PC-9 (cell line): ENCODE results near the gene USP3. TPM values are rescaled to one million over a fixed set of nuclear protein-coding genes. Genes with fewer than 3 reads are reported as not detected.

Source experiments
- BruUV-seq: library from RNA; stranded (reverse); fragments of 400-500 nt; replicated peaks from 2 replicates; lab custom pipeline; 2021; lab: Mats Ljungman, UMichigan
- CTCF ChIA-PET: fragments of 300-600 bp; sonication (Branson Sonifier 250); formaldehyde crosslinking; loops from one replicate; lab custom pipeline; 2022; ENCODE audit warnings: antibody characterized with exemption; lab: Charles Lee
- POLR2A ChIA-PET: fragments of 300-600 bp; sonication (Branson Sonifier 250); formaldehyde crosslinking; loops from one replicate; lab custom pipeline; 2022; ENCODE audit warnings: antibody characterized with exemption; ENCODE audit not compliant: unreplicated experiment; lab: Charles Lee
- DNase-seq, 2 experiments: peaks; one replicate each; pipeline versions ENCODE4 v3.0.0 to v3.0.0-alpha.2; 2015 to 2022; ENCODE audit warnings: mixed read lengths in 1 of 2
- H2AFZ ChIP-seq: fragments of 200-600 bp; sonication (generic); 2 replicates; pipeline ENCODE4 v1.8.1; 2017; ENCODE audit warnings: antibody characterized with exemption
- H3F3A ChIP-seq: fragments of 200-600 bp; sonication (generic); 2 replicates; pipeline ENCODE4 v1.8.1; 2017; ENCODE audit warnings: antibody characterized with exemption, mild to moderate bottlenecking, low read depth; ENCODE audit not compliant: insufficient read depth
- H3K27ac ChIP-seq: fragments of 200-600 bp; sonication (generic); 2 replicates; pipeline ENCODE4 v1.6.1; 2016; ENCODE audit warnings: mixed run types
- H3K27me3 ChIP-seq: fragments of 200-600 bp; sonication (generic); 2 replicates; pipeline ENCODE4 v1.6.1; 2016; ENCODE audit warnings: low read depth, mixed run types; ENCODE audit not compliant: insufficient read depth
- H3K36me3 ChIP-seq: fragments of 200-600 bp; sonication (generic); 2 replicates; pipeline ENCODE4 v1.6.1; 2016; ENCODE audit warnings: low read depth, mixed run types
- H3K4me1 ChIP-seq: fragments of 200-600 bp; sonication (generic); replicated peaks from 2 replicates; pipeline ENCODE4 v1.6.1; 2016; ENCODE audit warnings: mixed run types; ENCODE audit not compliant: insufficient read depth
- H3K4me2 ChIP-seq: fragments of 200-600 bp; sonication (generic); 2 replicates; pipeline ENCODE4 v1.6.1; 2017; ENCODE audit warnings: mixed run types
- H3K4me3 ChIP-seq: fragments of 200-600 bp; sonication (generic); 2 replicates; pipeline ENCODE4 v1.6.1; 2016; ENCODE audit warnings: mixed run types
- H3K79me2 ChIP-seq: fragments of 200-600 bp; sonication (generic); 2 replicates; pipeline ENCODE4 v1.6.1; 2017; ENCODE audit warnings: low read depth, mixed run types
- H3K9me2 ChIP-seq: fragments of 200-600 bp; sonication (generic); 2 replicates; pipeline ENCODE4 v1.8.1; 2017; ENCODE audit warnings: mild to moderate bottlenecking; ENCODE audit not compliant: insufficient read depth
- H3K9me3 ChIP-seq: fragments of 200-600 bp; sonication (generic); 2 replicates; pipeline ENCODE4 v1.8.1; 2016; ENCODE audit warnings: low read depth; ENCODE audit not compliant: insufficient read depth
- H4K20me1 ChIP-seq: fragments of 200-600 bp; sonication (generic); 2 replicates; pipeline ENCODE4 v1.8.1; 2017; ENCODE audit not compliant: insufficient read depth
- CTCF ChIP-seq: fragments of 200-600 bp; sonication (generic); conservative IDR thresholded peaks from 2 replicates; pipeline ENCODE4 v1.6.1; 2017; ENCODE audit warnings: mixed run types, antibody characterized with exemption, mild to moderate bottlenecking, moderate library complexity
- EZH2 ChIP-seq: fragments of 200-600 bp; sonication (generic); IDR thresholded peaks from 2 replicates; pipeline ENCODE4 v1.8.0; 2017; ENCODE audit warnings: antibody characterized with exemption, low read depth
- intact Hi-C: fragments of 100-400 bp; cut with micrococcal nuclease; formaldehyde crosslinking; loops from one replicate; pipeline ENCODE4 v1.10.0; 2022; ENCODE audit not compliant: unreplicated experiment
- total RNA-seq: library from RNA; stranded (reverse); gene quantifications from 2 replicates; pipeline ENCODE4 v1.2.3, GENCODE V29; 2021

Gene USP3
- total RNA-seq, 1 experiment from 2014 or later, result 57.5 TPM

DNA sequence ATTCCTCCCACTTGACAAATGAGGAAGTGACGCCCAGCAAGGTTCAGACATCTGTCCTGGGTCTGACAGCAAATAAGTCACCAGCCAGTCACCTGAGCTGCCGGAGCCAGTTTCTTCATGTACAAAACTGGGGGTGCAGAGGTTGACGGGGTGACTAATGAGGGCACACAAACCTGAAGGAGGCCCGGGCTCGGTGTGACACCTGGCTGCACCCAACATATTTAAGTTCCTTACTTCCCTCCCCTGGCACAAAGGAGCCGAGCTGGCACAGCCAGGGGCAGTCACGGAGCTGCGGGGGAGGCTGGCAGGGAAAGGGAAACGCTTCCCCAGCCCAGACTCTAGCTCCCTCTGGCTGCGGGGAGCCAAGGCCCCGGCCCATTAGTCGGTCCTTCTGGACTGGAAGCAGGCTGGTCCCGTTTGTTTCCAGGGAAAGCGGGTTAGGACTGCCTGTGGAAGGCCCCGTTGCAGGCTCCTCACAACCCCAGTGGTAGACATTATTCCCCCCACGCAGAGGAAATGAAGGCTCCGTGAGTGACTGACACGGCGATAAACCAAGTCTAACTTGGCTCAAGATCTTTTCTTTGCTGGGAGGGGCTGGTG is 95.1 kb downstream of the USP3 start:
- peak overlapping the region; percentile 95 for H2AFZ ChIP-seq
- H3K9me2 ChIP-seq, result no peaks in the 10 kb centered on the region
- CTCF ChIA-PET, result interaction anchor here (0.6 to 2.1 kb wide), 4 partner anchors 11 to 133 kb away, joined by 3 to 12 read pairs (median 6); no protein-coding TSS in a partner anchor
- H3K4me2 ChIP-seq, result peak overlapping the region; percentile 96
- H3K27me3 ChIP-seq, result no peaks in the 10 kb centered on the region
- no peak for TF ChIP-seq EZH2
- 0 out of 2 replicates have a peak, but pooled peaks have one; percentile 36 for TF ChIP-seq CTCF
- H3K4me3 ChIP-seq, result peak overlapping the region; percentile 82
- peaks cover 6% of the 10 kb centered on the region; the same call in 1 of the 2 replicates for H3K4me1 ChIP-seq
- no peaks in the 10 kb centered on the region for H3K79me2 ChIP-seq
- no peak overlapping the region for H3K27ac ChIP-seq
- no peaks in the 10 kb centered on the region for H3K36me3 ChIP-seq
- no TSS peak for BruUV-seq
- peaks cover 8% of the 10 kb centered on the region; the same call in 1 of the 2 replicates for H3F3A ChIP-seq
- H4K20me1 ChIP-seq, result no peaks in the 10 kb centered on the region
- peak; percentile 62 to 64 for DNase-seq
- POLR2A ChIA-PET, result interaction anchor here (0.6 kb wide), 2 partner anchors 49 to 304 kb away, joined by 5 to 9 read pairs; no protein-coding TSS in a partner anchor
- H3K9me3 ChIP-seq, result no peaks in the 10 kb centered on the region
- intact Hi-C loops, result no loop called here

DNA sequence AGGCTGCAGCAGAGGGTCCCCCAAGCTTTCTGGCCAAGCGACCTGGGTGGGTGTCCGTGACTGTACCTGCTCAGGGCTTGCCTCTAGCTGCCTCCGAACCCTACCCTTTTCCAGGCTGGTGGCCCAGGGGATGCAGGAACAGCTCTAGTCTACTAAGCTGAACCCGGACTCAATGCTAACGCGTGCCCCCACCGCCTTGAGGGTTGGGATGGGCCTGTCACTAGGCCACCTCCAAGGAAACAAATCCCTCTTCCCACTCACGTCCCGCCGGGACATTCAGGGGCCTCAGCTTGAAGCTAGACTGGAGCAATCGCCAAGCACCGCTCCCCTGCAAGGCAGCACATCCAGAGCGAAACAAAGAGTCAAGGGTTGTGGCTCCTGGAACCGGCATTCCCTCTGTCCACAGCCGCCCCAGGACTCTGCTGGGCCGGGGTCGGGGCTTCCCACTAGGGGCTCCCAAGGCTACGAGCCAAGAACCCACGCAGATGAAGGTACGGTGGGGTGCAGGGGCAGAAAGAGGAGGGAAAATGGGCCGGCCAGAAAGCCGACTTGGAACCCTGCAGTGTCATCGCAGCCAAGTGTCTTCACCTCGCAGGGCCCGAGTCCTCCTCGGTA is 95.7 kb downstream of the USP3 start:
- Histone ChIP-seq H3F3A (peaks cover 8% of the 10 kb centered on the region; the same call in 1 of the 2 replicates), H3K9me3 (no peaks in the 10 kb centered on the region), H3K27ac (peak overlapping the region; percentile 56; the same call in 1 of the 2 replicates), H2AFZ (peak overlapping the region; percentile 95), H3K79me2 (no peaks in the 10 kb centered on the region), H3K4me2 (peak overlapping the region; percentile 96), H4K20me1 (no peaks in the 10 kb centered on the region), H3K4me1 (peaks cover 6% of the 10 kb centered on the region; the same call in 1 of the 2 replicates), H3K36me3 (no peaks in the 10 kb centered on the region), H3K9me2 (no peaks in the 10 kb centered on the region), H3K27me3 (no peaks in the 10 kb centered on the region), H3K4me3 (peak overlapping the region; percentile 82)
- intact Hi-C loops, result loop anchor here (2.0 to 5.0 kb wide), 3 partner anchors 133 to 492 kb away; partner anchors contain the start of gene CIAO2A
- POLR2A ChIA-PET, result no interaction called here
- DNase-seq, result peak in 1 of 2 experiments; percentile 44
- TF ChIP-seq EZH2 (no peak), CTCF (no peak)
- CTCF ChIA-PET, result interaction anchor here (0.5 to 2.1 kb wide), 4 partner anchors 10 to 133 kb away, joined by 3 to 12 read pairs (median 6); no protein-coding TSS in a partner anchor
- TSS peak; percentile 50 for BruUV-seq

GRCh38 chr15:63600616-63601025 is 96.2 kb downstream of the USP3 start:
- no peaks in the 10 kb centered on the region for H3K9me2 ChIP-seq
- peaks cover 6% of the 10 kb centered on the region; the same call in 1 of the 2 replicates for H3K4me1 ChIP-seq
- no peaks in the 10 kb centered on the region for H3K9me3 ChIP-seq
- no peaks in the 10 kb centered on the region for H3K79me2 ChIP-seq
- no TSS peak for BruUV-seq
- H2AFZ ChIP-seq, result peak overlapping the region; percentile 95
- H3F3A ChIP-seq, result peaks cover 8% of the 10 kb centered on the region; the same call in 1 of the 2 replicates
- peak overlapping the region; percentile 96 for H3K4me2 ChIP-seq
- H3K36me3 ChIP-seq, result no peaks in the 10 kb centered on the region
- ChIA-PET POLR2A (no interaction called here), CTCF (interaction anchor here (0.5 to 2.1 kb wide), 4 partner anchors 10 to 134 kb away, joined by 3 to 12 read pairs (median 6); no protein-coding TSS in a partner anchor)
- peak overlapping the region; percentile 82 for H3K4me3 ChIP-seq
- H4K20me1 ChIP-seq, result no peaks in the 10 kb centered on the region
- intact Hi-C loops, result loop anchor here (2.0 to 5.0 kb wide), 3 partner anchors 134 to 492 kb away; partner anchors contain the start of gene CIAO2A
- peak; percentile 63 to 91 for DNase-seq
- H3K27me3 ChIP-seq, result no peaks in the 10 kb centered on the region
- TF ChIP-seq EZH2, result no peak
- TF ChIP-seq CTCF, result no peak
- peak overlapping the region; percentile 56; the same call in 1 of the 2 replicates for H3K27ac ChIP-seq
